OCI-LY3 (cell line): ENCODE measurements around the gene PRAMEF10.
"Not testable (repeated sequence)": the region's sequence is repeated elsewhere in the genome, so short reads cannot be mapped to it uniquely, and the experiment has no call there.

Source experiments
- EZH2phosphoT487 ChIP-seq: fragments of 200-600 bp; shearing (Covaris generic); IDR thresholded peaks from 2 replicates; pipeline ENCODE4 v1.6.1; 2018; ENCODE audit warnings: antibody characterized with exemption, mixed run types, low read depth
- TF ChIP-seq, protein P1 (sequence below): fragments of 200-600, 300-600 bp; sonication (generic); IDR thresholded peaks from 2 replicates; pipeline ENCODE4 v1.5.1; 2014; ENCODE audit warnings: antibody characterized with exemption, low read length, low read depth

- TF ChIP-seq, protein P1, sequence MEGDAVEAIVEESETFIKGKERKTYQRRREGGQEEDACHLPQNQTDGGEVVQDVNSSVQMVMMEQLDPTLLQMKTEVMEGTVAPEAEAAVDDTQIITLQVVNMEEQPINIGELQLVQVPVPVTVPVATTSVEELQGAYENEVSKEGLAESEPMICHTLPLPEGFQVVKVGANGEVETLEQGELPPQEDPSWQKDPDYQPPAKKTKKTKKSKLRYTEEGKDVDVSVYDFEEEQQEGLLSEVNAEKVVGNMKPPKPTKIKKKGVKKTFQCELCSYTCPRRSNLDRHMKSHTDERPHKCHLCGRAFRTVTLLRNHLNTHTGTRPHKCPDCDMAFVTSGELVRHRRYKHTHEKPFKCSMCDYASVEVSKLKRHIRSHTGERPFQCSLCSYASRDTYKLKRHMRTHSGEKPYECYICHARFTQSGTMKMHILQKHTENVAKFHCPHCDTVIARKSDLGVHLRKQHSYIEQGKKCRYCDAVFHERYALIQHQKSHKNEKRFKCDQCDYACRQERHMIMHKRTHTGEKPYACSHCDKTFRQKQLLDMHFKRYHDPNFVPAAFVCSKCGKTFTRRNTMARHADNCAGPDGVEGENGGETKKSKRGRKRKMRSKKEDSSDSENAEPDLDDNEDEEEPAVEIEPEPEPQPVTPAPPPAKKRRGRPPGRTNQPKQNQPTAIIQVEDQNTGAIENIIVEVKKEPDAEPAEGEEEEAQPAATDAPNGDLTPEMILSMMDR = not testable (repeated sequence)
- TF ChIP-seq EZH2phosphoT487 = not testable (repeated sequence)
These were observed 1.1 kb upstream of the PRAMEF10 start for GRCh38 chr1:12899186-12899585.
